Ovary (tissue), 9 donors: ENCODE measurements around the gene CCDC91. TPM values are rescaled to one million over a fixed set of nuclear protein-coding genes. Genes with fewer than 3 reads are reported as not detected.
"Not testable (repeated sequence)": the region's sequence is repeated elsewhere in the genome, so short reads cannot be mapped to it uniquely, and the experiment has no call there.

Source experiments
- DNase-seq, 5 donors: peaks; one replicate each; pipeline ENCODE4 v3.0.0-alpha.2; 2019 to 2020
- H3K27ac ChIP-seq, 2 donors: fragments of 200-600 bp; one replicate each; pipeline versions ENCODE4 v1.5.1 to v1.8.0; 2019 to 2022
- H3K27me3 ChIP-seq: fragments of 200-600 bp; one replicate; pipeline ENCODE4 v1.8.0; 2022
- H3K36me3 ChIP-seq: fragments of 200-600 bp; sonication (generic); one replicate; pipeline ENCODE4 v1.5.1; 2019
- H3K4me1 ChIP-seq: one replicate; pipeline ENCODE4 v1.8.1; 2013; ENCODE audit warnings: mild to moderate bottlenecking, moderate library complexity; ENCODE audit not compliant: insufficient read depth
- H3K4me3 ChIP-seq: fragments of 200-600 bp; sonication (generic); one replicate; pipeline ENCODE4 v1.5.1; 2017
- H3K9me3 ChIP-seq, 2 donors: fragments of 200-600 bp in 1 of 2; sonication (generic) in 1 of 2; one replicate each; pipeline versions ENCODE4 v1.5.1 to v1.8.1; 2013 to 2019; ENCODE audit warnings: mild to moderate bottlenecking in 1 of 2, moderate library complexity in 1 of 2
- EP300 ChIP-seq: sonication (generic); formaldehyde crosslinking; IDR thresholded peaks from one replicate; pipeline ENCODE4 v1.6.1; 2017; ENCODE audit warnings: antibody characterized with exemption
- POLR2A ChIP-seq: fragments of 450-650 bp; IDR thresholded peaks from one replicate; pipeline ENCODE4 v1.6.1; 2017; ENCODE audit warnings: antibody characterized with exemption, mild to moderate bottlenecking, moderate library complexity
- WGBS, 3 donors: extraction: QIAGEN DNeasy Blood & Tissue Kit in 1 of 3; methylation state at CpG; one replicate each; pipeline versions ENCODE4 v1.1.5 to v1.1.7; 2013 to 2017; 5-methylcytosine and 5-hydroxymethylcytosine counted together
- intact Hi-C, 4 donors: fragments of 100-400 bp; cut with DNase I; formaldehyde crosslinking; loops; one replicate each; pipeline versions ENCODE4 v1.11.0 to v1.15.1; 2022 to 2023
- polyA plus RNA-seq, 2 donors: library from polyadenylated mRNA; stranded (reverse); fragments of 200-250 nt in 1 of 2; fragments of 350-450 nt in 1 of 2; fragmentation: Illumina TruSeq in 1 of 2; extraction: RNeasy Lipid Tissue Mini Kit (QIAGEN cat#74804) in 1 of 2; gene quantifications; one replicate each; pipeline ENCODE4 v1.2.3, GENCODE V29; 2013 to 2014
- total RNA-seq, 7 donors: library from RNA; depleted of rRNA in 2 of 7; stranded (reverse); fragments of >200 nt in 2 of 7; fragmentation: NEBNext Ultra II Directional in 3 of 7; extraction: Animal tissue kit (Norgen Biotek cat#: 25700) in 3 of 7; gene quantifications; one replicate each; pipeline versions ENCODE4 v1.1.0 to v1.2.4, GENCODE V29; 2016 to 2023
- TF ChIP-seq, protein P1 (sequence below), 3 donors: fragments of 450-650 bp in 2 of 3; fragments of 200-600 bp in 1 of 3; IDR thresholded peaks; one replicate each; pipeline versions ENCODE4 v1.5.1 to v1.8.0; 2016 to 2022; ENCODE audit warnings: antibody characterized with exemption in 3 of 3, mild to moderate bottlenecking in 1 of 3
- donor health status: DM: no; HTN: no; CAD: no; lungs with moderate emphysema.
- donor health status: DM: no; HTN: no; CAD: no.
- donor health status: Bipolar disorder and iron deficiency.
- donor health status: DM: yes; HTN: yes; CAD: no.
- donor health status: DM: no; HTN: no; CAD: no.
- donor health status: DM: yes; HTN: yes; CAD: no.

Gene CCDC91
- total and polyA plus RNA-seq, 9 donors: 15.8 to 45.7 (median 36.2) TPM

DNA sequence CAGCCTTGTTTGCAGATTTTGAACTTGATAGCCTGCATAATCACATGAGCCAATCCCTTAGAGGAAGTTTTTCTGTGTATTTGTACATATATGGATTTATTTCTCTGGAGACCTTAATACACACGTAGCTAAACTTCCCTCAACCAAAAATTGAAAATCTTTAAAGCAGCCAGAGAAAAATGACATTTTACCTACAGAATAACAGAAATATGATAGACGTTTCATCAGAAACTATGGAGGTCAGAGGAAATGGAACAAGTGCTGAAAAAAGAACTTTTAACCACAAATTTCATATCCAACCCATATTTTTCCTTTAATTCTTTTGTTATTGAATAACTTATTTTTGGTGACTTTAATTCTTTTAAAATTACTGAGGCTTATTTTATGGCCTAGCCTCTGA lies 177.7 kb downstream of the CCDC91 start:
- intact Hi-C loops: no loop called here
- Histone ChIP-seq H3K27ac (no peak overlapping the region), H3K27me3 (peaks cover 4% of the 10 kb centered on the region), H3K9me3 (peaks cover 0 to 13% of the 10 kb centered on the region in 2 donors), H3K4me3 (no peak overlapping the region), H3K4me1 (no peaks in the 10 kb centered on the region), H3K36me3 (no peaks in the 10 kb centered on the region)
- TF ChIP-seq, protein P1, sequence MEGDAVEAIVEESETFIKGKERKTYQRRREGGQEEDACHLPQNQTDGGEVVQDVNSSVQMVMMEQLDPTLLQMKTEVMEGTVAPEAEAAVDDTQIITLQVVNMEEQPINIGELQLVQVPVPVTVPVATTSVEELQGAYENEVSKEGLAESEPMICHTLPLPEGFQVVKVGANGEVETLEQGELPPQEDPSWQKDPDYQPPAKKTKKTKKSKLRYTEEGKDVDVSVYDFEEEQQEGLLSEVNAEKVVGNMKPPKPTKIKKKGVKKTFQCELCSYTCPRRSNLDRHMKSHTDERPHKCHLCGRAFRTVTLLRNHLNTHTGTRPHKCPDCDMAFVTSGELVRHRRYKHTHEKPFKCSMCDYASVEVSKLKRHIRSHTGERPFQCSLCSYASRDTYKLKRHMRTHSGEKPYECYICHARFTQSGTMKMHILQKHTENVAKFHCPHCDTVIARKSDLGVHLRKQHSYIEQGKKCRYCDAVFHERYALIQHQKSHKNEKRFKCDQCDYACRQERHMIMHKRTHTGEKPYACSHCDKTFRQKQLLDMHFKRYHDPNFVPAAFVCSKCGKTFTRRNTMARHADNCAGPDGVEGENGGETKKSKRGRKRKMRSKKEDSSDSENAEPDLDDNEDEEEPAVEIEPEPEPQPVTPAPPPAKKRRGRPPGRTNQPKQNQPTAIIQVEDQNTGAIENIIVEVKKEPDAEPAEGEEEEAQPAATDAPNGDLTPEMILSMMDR (IDR thresholded peaks at IDR 0.05): no peak
- TF ChIP-seq EP300: no peak
- no peak for TF ChIP-seq POLR2A
- WGBS, 3 donors: 94 to 95% (median 95%) methylated on average over 2 of the region's 2 CpGs
- no peak for DNase-seq

- H3K4me3 ChIP-seq: no peak overlapping the region
- no peak overlapping the region for H3K27ac ChIP-seq
- no peak for DNase-seq
- H3K36me3 ChIP-seq: no peaks in the 10 kb centered on the region
- H3K4me1 ChIP-seq: no peaks in the 10 kb centered on the region
- intact Hi-C loops: no loop called here
- WGBS, 3 donors: 94 to 96% (median 94%) methylated on average over 2 of the region's 2 CpGs
- TF ChIP-seq, protein P1 (IDR thresholded peaks at IDR 0.05): no peak
- TF ChIP-seq EP300 (no peak), POLR2A (no peak)
- H3K27me3 ChIP-seq: no peaks in the 10 kb centered on the region
- peaks cover 0 to 13% of the 10 kb centered on the region in 2 donors for H3K9me3 ChIP-seq
Observed at GRCh38 chr12:28369483-28369882, 179.2 kb downstream of the CCDC91 start.

GRCh38 chr12:28374556-28374955 lies 184.3 kb downstream of the CCDC91 start:
- peak overlapping the region in 1 of 2 donors; percentile 11 for H3K27ac ChIP-seq
- H3K4me3 ChIP-seq: no peak overlapping the region
- peaks cover 0 to 7% of the 10 kb centered on the region in 2 donors for H3K9me3 ChIP-seq
- no peak for DNase-seq
- no peaks in the 10 kb centered on the region for H3K36me3 ChIP-seq
- H3K4me1 ChIP-seq: no peaks in the 10 kb centered on the region
- TF ChIP-seq EP300: no peak
- no peaks in the 10 kb centered on the region for H3K27me3 ChIP-seq
- intact Hi-C loops: no loop called here

DNA sequence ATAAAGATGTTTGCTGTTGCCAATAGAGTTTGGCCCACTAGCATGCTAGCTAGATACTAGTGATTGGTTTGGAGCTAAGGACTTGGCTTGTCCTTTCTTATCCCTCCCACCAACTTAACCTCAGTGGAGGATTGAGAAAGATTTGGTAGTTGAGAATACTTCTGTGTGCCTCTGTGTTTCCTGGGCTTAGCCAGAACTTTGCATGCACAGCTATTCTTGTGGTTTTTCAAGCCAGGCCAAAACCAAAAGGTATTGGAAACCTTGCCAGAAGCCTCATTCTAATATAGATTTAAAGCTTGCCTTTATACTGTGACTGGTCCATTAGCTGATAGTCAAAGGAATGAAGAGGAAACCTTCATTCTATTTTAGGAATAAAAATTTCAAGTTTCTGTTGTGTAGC lies 188.5 kb downstream of the CCDC91 start:
- H3K36me3 ChIP-seq: no peaks in the 10 kb centered on the region
- no peaks in the 10 kb centered on the region for H3K9me3 ChIP-seq
- TF ChIP-seq, protein P1 (IDR thresholded peaks at IDR 0.05): no peak
- TF ChIP-seq EP300 (no peak), POLR2A (no peak)
- no peak overlapping the region for H3K4me3 ChIP-seq
- no peaks in the 10 kb centered on the region for H3K27me3 ChIP-seq
- H3K4me1 ChIP-seq: no peaks in the 10 kb centered on the region
- intact Hi-C loops: no loop called here
- no peak overlapping the region for H3K27ac ChIP-seq
- DNase-seq: no peak

GRCh38 chr12:28379779-28380178 lies 189.5 kb downstream of the CCDC91 start:
- H3K4me1 ChIP-seq, H3K9me3 ChIP-seq, H3K27me3 ChIP-seq, H3K4me3 ChIP-seq, DNase-seq, H3K36me3 ChIP-seq, intact Hi-C loops, H3K27ac ChIP-seq: not testable (repeated sequence)
- WGBS, 3 donors: 75 to 89% (median 87%) methylated on average over 3 of the region's 3 CpGs

GRCh38 chr12:28383368-28383767 lies 193.1 kb downstream of the CCDC91 start:
- TF ChIP-seq EP300: no peak
- TF ChIP-seq POLR2A: no peak
- TF ChIP-seq, protein P1 (IDR thresholded peaks at IDR 0.05): no peak
- H3K36me3 ChIP-seq: no peaks in the 10 kb centered on the region
- no peak overlapping the region for H3K4me3 ChIP-seq
- WGBS, 3 donors: 93 to 97% (median 93%) methylated on average over 1 of the region's 1 CpG
- intact Hi-C loops: no loop called here
- no peak for DNase-seq
- H3K27ac ChIP-seq: no peak overlapping the region
- no peaks in the 10 kb centered on the region for H3K4me1 ChIP-seq
- H3K9me3 ChIP-seq: no peaks in the 10 kb centered on the region
- H3K27me3 ChIP-seq: no peaks in the 10 kb centered on the region
